GM19324 (cell line): ENCODE measurements around the gene NEDD4L.
"Not testable (repeated sequence)": the region's sequence is repeated elsewhere in the genome, so short reads cannot be mapped to it uniquely, and the experiment has no call there.

Experiments
- ATAC-seq: cut with Tn5 transposase; IDR thresholded peaks from one replicate; pipeline ENCODE4 v1.9.1; 2021; ENCODE audit warnings: mild to moderate bottlenecking, moderate library complexity; ENCODE audit not compliant: unreplicated experiment, low FRiP score

NEDD4L gene

DNA sequence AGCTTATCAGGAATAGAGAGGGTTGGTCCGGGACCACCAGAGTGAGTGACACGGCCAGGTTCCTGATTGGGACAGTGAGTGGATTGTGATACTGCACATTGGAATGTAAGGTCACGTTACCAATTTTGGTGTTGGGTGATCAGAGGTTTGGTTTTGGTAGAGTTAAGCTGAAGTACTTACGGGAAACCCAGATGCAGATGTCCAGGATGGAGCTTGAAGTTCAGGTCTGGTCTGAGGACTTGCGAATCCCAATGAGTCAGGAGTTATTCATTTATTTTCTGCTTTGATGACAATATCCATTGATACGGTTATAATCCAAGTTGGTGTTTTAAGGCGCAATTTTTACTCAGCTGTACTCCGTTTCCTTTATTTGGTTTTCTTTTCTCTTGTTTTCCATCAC, 311.2 kb downstream of the NEDD4L start:
- ATAC-seq: no peak

DNA sequence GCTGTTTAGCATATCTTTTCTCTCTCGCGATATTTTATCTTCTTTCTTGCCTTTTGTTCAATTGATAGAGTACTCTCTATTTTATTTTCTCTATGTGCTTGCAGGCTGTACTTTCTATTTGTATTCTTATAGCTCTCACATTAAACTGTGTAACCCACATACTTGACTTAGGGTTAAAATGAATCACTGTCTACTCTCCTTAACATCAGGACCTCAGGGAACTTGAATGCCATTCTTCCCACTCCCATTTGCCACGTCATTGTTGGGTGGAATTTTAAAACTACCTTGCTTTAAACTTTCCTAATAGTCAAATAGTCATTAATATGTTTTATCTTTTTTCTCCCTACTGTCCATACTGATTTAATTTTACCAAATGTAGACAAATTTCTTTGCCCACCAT, 315.2 kb downstream of the NEDD4L start:
- no peak for ATAC-seq

DNA sequence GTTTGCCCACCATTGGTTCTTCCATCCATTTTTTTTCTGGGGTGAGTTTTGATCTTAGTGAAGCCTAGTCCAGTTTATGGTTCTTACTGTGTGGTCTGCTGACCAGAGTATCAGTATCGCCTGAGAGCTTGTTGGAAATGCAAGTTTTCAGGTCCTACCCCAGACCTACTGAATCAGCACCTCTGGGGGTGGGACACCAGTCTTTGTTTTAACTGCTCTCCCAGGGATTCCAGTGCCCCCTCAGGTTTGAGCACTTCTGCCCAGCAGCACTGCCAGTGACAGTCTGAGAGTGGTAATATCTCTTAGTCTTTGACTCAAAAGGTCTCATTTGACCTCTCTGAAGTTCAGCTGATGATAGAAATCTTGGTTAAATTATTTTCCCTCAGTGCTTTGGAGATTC, 315.6 kb downstream of the NEDD4L start:
- ATAC-seq: no peak

DNA sequence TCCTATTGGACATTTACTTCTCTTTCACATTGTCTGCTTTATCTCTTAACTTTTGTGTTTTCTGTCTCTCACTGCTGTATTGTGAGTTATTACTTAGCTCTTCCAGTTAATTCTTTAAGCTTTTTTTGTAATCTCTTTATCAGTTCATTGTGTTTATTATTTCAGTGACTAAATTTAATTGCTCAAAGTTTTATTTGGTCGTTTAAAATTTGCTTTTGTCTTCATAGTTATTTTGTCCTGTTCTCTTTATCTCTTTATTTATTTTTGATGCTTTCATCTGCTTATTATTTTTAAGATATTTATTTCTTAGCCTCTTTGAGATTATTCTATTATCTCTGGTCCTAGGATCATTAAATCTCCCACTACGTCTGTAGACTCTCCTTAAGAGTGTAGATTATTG, 316.3 kb downstream of the NEDD4L start:
- no peak for ATAC-seq

DNA sequence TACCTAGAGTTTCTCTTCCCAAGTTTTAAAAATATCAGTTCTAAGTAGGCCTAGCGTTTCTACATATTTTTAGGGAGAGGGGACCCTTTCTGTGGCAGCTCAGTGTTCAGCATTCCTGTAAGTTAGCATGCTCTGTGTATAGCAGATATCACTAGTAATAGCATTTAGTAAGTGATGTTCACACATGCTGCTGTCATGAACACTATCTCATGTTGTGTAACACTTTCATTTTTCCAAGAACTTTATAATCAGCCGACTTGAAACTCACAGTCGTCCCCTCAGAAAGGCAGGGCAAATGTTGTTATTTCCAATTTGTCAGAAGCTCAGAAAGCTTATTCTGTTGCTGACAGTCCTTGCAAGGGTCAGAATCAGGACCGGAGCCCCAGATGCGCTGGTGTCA, 317.2 kb downstream of the NEDD4L start:
- ATAC-seq: no peak

DNA sequence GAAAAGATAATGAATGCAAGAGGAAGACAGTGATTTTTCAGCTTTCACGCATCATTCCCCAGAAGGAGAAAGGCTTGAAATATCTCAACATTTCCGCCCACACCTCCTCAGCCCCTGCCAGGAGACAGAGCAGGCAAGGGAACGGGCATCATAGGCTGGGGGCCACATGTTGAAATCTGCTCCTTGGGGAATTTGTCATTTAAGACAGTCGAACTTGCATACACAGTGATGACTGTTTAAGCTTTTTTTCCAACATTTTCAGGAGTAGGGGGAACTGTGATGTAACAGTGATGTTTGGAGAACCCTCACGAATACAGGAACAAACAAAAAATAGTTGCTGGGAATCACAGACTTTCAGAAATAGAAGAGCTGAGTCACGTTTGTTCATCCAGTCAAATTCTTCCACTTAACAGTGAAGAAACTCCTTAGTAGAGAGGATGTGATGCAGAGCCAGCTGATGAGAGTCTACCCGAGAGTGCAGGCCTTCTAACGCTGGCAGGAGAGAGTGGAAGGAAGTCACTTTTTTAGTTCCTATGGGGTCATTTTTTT, 318.1 kb downstream of the NEDD4L start:
- ATAC-seq: no peak

DNA sequence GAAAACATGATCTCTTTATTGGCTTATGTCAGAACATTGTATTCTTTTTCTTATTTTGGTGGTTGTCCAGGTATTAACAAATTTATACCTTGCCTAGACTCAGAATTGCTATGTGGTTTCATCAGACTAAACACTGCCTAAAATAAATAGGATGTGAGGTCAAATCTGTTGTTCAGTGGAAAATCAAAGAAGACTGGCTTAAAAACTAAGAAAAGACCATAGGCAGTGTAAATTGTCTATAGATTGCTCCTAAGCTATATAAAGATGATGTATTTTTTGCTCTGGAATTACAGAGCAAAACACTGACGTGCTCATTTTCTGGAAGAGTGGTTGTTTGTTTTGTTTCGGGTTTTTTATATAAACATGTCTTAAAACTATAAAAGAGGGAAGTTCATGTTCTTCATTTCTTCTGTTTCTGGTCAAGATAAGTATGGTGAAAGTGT, 318.8 kb downstream of the NEDD4L start:
- ATAC-seq: no peak

DNA sequence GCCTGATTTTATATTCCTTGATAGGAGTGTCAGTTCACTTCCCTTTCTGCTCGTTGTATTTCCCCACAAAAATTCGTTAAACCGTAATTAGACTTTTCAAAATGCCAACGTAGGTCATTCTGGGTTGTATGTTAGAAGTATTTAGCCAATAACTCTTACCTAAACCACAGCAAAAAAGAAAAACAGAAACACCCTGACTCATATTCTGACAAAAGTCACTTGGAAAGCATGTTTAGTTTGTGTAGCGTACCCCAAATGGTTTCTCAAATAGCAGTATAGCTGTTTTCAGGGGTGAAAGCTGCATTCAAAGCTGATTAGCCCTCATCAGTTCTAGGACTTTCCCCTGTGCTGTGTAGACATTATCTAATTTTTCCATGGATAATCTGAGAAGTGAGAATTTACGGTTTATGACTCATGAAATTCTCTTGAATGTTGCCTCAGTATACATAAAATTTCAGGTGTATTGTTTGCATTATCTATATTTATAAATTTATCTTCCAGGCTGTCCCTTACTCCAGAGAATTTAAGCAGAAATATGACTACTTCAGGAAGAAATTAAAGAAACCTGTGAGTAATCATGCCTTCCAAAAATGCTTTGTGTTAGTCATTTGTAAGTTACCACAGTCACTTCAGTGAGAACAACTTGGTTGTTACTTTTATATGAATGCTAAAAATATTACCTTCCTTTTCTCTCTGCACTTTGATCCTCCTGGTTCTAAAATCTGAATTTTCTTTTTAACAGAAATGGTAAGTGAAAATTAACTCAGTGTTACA, 319.9 kb downstream of the NEDD4L start:
- ATAC-seq: no peak

DNA sequence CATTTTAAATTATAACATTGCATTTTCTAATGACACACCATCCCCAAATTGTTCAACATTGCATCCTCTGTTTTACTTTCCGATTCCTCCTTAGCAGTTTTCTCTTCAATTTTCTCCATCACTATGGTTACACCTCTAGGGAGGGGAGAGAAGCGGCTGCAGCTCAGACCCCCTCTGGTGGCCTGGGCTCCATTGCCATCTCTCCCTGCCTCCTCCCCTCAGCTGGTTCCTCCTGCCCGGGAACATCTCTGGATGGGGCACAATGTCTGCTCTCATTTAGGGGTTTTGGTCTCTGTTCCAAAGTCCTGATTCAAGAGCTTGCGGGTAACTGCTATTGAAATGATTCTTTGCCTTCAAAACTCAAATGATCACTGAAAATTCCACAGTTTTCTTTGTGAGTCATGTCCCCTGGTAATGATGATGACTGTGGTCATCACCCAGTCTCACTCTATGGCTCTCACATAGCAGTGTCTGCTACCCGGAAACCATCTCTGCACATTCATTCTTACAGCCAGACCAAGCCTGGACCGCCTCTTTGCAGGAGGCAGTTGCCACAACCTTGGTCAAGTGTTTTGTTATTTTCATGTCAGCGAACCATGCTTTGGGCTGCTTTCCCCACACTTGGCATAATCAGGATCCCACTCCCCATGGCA, 321.0 kb downstream of the NEDD4L start:
- no peak for ATAC-seq

DNA sequence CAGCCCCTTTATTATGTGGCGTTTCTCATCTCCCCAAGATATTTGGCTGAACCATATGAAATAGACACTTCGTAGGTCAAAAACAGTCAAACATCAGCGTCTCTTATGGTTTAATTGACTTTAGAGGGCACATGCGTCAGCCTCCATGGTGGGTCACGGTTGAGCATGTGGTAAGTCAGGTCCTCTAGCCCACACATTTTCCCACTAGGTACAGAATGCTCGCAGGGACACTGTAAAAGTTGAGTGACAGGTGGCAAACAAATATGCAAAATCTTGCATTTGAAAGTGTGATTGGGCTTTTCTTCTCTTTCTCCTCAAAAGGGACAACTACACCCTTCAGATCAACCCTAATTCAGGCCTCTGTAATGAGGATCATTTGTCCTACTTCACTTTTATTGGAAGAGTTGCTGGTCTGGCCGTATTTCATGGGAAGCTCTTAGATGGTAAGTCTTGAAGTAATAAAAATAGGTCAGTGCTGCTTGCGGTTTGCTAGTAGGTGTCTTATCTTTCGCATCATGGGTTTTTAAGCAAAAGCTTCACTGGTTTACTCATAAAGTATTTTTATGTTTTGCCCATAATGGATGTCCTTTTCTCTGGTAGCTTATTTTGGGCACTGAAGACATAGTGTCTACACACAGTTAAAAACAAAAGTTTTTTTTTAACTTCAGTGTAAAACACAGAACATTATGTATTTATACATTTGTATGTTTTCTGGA, 323.6 kb downstream of the NEDD4L start:
- no peak for ATAC-seq

DNA sequence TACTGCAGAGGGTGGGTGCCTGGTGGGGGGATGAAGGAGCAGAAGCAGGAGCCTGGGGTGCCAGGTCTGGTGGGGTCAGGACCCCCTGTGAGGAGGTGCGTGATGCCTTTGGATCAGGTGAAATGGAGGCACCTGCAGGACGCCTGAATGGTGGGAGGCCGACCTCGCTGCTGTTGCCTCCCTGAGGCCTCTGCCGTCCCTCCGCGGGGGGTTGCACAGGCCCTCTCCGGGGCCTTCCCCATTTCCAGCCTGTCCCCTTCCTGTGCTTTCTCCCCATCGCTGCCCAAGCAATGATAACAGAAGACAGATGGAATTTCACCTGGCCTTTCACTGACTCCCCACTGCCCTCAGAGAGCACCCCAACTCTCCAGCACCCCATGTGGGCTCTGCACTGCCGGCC, 325.6 kb downstream of the NEDD4L start:
- no peak for ATAC-seq

DNA sequence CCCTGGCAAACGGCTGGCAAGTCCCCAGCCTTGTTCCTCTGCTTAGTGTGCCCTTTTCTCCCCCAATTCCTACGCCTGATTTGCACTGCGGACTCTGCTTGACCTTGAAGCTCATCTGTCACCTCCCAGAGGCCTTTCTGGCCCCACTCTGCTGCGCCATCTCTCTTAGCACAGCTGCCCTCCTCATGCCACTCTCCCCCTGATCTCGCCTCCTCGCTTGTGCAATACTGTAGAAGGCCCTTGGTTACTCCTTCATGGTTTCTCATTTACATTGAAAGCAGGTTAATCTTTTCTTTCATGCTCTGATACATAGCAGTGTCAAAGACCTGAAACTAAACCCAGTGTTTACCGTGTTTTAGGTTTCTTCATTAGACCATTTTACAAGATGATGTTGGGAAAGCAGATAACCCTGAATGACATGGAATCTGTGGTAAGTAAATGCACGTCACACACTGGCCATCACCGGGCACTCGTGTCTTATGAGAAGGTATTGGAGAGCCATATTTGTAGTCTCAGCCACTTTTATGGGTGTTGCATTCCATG, 326.1 kb downstream of the NEDD4L start:
- ATAC-seq: no peak

DNA sequence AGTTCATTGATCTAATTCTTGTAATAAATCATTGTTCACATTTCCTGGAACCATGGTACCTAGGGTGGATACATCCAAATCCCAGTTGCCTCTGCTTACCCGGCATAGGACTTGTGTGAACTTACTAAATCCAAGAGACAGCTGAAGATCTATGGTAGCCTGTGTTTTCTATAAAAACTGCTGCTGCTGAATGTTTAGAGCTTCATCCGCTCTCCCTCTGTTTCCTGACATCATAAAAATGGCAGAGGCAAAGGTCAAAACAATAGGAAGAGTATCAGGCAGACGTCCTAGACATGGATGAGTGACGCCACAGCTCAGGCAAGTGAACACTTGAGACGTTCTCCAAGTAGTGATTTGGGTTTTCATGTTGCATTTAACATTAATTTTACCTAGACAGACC, 326.6 kb downstream of the NEDD4L start:
- ATAC-seq: no peak

DNA sequence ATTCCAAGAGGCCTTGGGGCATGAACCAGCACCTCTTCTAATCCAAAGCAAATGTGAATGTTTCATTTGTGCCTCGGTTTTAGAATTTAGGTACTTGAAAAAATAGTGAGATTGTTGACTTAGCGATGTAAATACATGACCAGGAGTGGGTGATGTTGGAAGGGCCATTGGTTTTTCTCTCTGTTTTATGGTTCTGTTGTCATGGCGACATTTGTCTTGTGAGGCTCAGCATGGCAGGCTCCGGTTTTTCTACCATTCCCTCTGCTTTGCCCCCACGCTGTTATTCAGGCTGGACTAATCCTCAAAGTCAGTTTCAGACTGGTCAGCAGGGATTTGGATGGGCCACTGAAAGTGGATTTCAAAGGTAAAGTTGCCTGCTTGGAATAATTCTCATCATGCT, 329.5 kb downstream of the NEDD4L start:
- no peak for ATAC-seq

DNA sequence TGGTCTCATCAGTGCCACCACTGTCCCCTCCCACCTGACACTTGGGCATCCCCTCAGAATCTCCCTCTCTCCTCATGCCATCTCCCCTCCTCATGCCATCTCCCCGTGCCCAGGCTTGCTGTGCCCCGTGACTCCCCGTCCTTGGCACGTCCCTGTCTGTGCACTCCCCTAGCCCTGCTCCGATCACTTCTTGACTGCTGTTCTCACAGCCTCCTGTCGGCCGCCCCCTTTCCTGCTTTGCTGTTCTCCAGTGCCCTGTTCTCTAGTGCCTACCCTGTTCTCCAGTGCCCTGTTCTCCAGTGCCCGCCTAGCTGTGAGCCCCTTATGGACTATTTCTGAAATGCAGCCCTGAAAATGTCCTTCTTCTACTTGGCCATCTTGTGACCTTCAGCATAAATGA, 331.0 kb downstream of the NEDD4L start:
- no peak for ATAC-seq

DNA sequence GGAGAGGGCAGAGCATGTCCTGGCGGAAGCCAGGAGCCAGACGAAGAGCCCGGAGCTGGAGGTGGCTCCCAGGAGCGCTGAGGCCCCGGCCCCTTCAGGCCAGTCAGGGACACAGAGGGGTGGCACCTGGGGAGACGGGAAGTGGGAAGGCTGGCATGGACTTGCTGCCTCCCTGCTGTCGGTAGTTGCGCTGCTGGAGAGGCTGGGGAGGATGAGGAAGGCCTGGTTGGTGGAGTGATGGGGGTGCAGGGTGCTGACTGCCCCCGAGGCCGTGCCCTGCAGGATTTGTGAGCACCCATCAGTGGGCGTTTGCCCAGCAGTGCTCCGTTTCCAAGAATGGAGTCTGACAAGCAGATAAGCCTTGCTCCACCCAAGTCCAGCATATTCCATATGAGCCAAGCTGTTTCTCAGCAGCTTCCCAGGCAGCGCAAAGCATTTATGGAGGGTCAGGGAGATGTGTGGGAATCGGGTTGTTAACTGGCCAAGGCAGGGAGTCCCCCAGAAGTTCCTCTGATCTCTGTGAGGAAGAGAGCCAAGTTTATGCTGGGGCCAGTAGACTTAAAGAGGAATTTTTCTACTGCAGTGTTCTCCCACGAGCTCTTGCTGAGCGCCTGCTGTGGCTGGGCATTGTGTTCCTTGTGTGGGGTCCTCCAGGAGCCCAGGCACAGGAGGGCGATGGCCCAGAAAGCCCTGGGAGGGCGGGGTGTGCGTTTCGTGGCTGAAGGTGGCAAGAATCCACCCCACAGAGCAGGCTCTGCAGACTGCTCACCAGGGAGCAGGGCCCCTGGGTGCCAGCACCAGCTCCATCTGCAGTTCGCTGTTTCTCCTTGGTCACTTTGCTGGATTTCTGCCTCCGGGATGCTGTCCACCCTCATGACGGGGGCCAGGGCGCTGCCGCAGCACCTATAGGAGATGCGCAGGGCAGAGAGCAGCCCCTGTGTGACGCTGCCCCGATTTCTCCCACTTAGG, 334.7 kb downstream of the NEDD4L start:
- no peak for ATAC-seq

DNA sequence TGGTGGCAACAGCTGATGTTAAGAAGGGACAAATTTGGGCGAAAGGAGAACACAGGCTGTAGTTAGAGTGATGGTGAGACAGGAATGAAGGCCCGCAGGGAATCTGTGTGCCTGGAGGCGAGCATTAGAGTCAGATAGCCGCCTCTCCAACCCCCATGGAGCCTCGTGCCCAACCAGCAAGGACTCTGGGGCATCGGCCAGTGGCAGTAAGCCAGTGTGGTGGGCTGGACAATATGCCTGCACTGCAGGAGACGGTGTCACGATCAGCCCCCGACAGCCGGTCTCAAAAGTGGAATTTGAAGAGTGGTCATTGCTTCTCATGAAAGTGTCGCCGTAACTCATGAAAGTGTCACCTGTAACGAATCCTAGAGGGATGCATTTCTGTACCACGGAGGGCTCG, 335.4 kb downstream of the NEDD4L start:
- ATAC-seq: no peak

DNA sequence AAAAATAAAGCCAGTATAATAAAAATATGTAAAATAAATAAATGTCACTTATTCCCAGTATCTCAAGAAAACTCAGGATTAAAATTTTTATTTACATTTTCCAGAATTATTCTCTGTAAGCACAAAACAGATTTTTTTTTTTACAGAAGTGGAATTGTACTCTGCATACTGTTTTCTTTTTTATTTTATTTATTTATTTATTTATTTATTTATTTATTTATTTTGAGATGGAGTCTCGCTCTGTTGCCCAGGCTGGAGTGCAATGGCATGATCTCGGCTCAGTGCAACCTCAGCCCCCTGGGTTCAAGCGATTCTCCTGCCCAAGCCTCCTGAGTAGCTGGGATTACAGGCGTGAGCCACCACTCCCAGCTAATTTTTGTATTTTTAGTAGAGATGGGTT, 336.1 kb downstream of the NEDD4L start:
- not testable (repeated sequence) for ATAC-seq

DNA sequence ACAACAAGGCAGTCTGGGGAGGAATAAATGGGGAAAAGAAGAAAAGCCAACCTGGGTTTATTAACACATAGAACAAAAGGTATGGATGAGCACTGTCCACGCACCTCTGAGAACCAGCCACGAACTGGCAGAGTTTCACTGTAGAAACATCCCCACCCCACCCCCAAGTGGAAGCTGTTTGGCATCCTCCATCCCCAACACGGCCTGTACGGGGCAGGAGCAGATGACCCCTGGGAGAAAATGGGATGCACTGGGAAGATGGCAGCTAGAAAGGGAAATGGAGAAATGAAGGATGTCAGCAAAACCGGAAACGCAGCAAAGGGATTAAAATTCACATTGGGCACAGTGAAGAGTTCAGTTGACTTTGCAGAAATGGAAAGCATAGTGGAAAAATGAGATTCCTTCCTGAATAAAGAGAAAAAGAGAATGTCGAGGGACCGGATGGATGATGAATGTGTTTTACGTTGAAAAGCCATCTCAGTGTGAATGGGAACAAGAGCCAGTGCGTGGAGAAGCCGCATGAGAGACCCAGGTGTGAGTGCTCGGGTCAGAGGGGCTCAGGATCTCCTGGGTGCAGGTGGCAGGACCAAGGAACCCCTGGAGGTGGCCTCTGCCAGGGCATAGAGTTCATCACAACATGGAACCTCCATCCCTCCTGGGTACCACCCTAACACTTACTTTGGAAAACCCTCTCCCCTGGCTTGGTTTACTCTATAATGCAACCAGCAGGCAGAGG, 337.8 kb downstream of the NEDD4L start:
- ATAC-seq: no peak
